Activated T-cell treated with anti-CD3 and anti-CD28 coated beads, Interleukin-2, amount 50 U/mL, for 72 hours (primary cell): ENCODE results near the gene TMEM150B. TPM values are rescaled to one million over a fixed set of nuclear protein-coding genes. Genes with fewer than 3 reads are reported as not detected.

Experiments used
- ATAC-seq, 2 donors: fragments of 150-1000 bp; cut with Tn5 transposase; replicated peaks in 1 of 2; 2 replicates each; pipeline ENCODE4 v1.10.0; 2021; ENCODE audit warnings: moderate library complexity in 2 of 2, mild to moderate bottlenecking in 1 of 2
- DNase-seq, 2 donors: peaks; one replicate each; pipeline ENCODE4 v3.0.0; 2021 to 2022; ENCODE audit warnings: mixed read lengths in 1 of 2
- H3K27ac Mint-ChIP-seq: one replicate; pipeline ENCODE4 v1.8.0; 2022; ENCODE audit warnings: mild to moderate bottlenecking, moderate library complexity, mixed read lengths
- H3K27me3 Mint-ChIP-seq: one replicate; pipeline ENCODE4 v1.8.0; 2022; ENCODE audit warnings: low read depth, mixed read lengths
- H3K36me3 Mint-ChIP-seq, 2 donors: one replicate each; pipeline ENCODE4 v1.8.0; 2022; ENCODE audit warnings: mixed read lengths in 2 of 2, mild to moderate bottlenecking in 1 of 2; ENCODE audit not compliant: insufficient read depth in 2 of 2
- H3K4me1 Mint-ChIP-seq: one replicate; pipeline ENCODE4 v1.8.0; 2022; ENCODE audit warnings: low read depth, mixed read lengths
- H3K4me3 Mint-ChIP-seq, 2 donors: one replicate each; pipeline ENCODE4 v1.8.0; 2022; ENCODE audit warnings: mild to moderate bottlenecking in 2 of 2, mixed read lengths in 2 of 2, moderate library complexity in 2 of 2
- H3K9me3 Mint-ChIP-seq, 2 donors: one replicate each; pipeline ENCODE4 v1.8.0; 2022; ENCODE audit warnings: mixed read lengths in 2 of 2
- total RNA-seq, 2 donors: library from RNA; stranded (reverse); gene quantifications; one replicate each; pipeline ENCODE4 v1.2.3, GENCODE V29; 2022

The TMEM150B gene
- total RNA-seq, 2 donors from 2014 or later: not detected

GRCh38 chr19:55266404-55266803, 58.7 kb downstream of the TMEM150B start:
- no peak for ATAC-seq
- peaks cover 12 to 22% of the 10 kb centered on the region in 2 donors for H3K36me3 Mint-ChIP-seq
- H3K27ac Mint-ChIP-seq: no peak overlapping the region
- H3K4me3 Mint-ChIP-seq: no peak overlapping the region
- H3K4me1 Mint-ChIP-seq: no peaks in the 10 kb centered on the region
- no peak for DNase-seq
- H3K27me3 Mint-ChIP-seq: no peaks in the 10 kb centered on the region
- H3K9me3 Mint-ChIP-seq: peaks cover 3 to 4% of the 10 kb centered on the region in 2 donors

GRCh38 chr19:55265723-55266386, 59.3 kb downstream of the TMEM150B start:
- Mint-ChIP-seq H3K27ac (no peak overlapping the region), H3K4me1 (no peaks in the 10 kb centered on the region), H3K36me3 (peaks cover 12 to 21% of the 10 kb centered on the region in 2 donors)

GRCh38 chr19:55265173-55265572, 60.0 kb downstream of the TMEM150B start:
- Mint-ChIP-seq H3K9me3 (peaks cover 3 to 4% of the 10 kb centered on the region in 2 donors), H3K27me3 (no peaks in the 10 kb centered on the region)

More at GRCh38 chr19:55265723-55266386, 59.3 kb downstream of the TMEM150B start:
- no peaks in the 10 kb centered on the region for H3K27me3 Mint-ChIP-seq
- no peak for DNase-seq
- ATAC-seq: no peak
- H3K4me3 Mint-ChIP-seq: no peak overlapping the region
- H3K9me3 Mint-ChIP-seq: peaks cover 3 to 4% of the 10 kb centered on the region in 2 donors

GRCh38 chr19:55264531-55264930, 60.6 kb downstream of the TMEM150B start:
- Mint-ChIP-seq H3K9me3 (peaks cover 3 to 4% of the 10 kb centered on the region in 2 donors), H3K27ac (no peak overlapping the region), H3K27me3 (no peaks in the 10 kb centered on the region), H3K36me3 (peaks cover 8 to 18% of the 10 kb centered on the region in 2 donors), H3K4me3 (no peak overlapping the region), H3K4me1 (peaks cover 4% of the 10 kb centered on the region)
- DNase-seq (no peak), ATAC-seq (no peak)

More at GRCh38 chr19:55265173-55265572, 60.0 kb downstream of the TMEM150B start:
- Mint-ChIP-seq H3K27ac (no peak overlapping the region), H3K4me3 (no peak overlapping the region), H3K36me3 (peaks cover 8 to 18% of the 10 kb centered on the region in 2 donors), H3K4me1 (no peaks in the 10 kb centered on the region)
- no peak for ATAC-seq
- DNase-seq: no peak

Other genes starting within 250 kb of the TMEM150B start
- gene EPS8L1, start 249.5 kb downstream of the TMEM150B start, total RNA-seq: 1 to 10 TPM; 3.8 to 5.3 TPM
- 10 to 100 TPM; 65.7 to 71.6 TPM for gene PPP1R12C, start 207.7 kb downstream of the TMEM150B start, total RNA-seq
- gene TNNT1, start 176.1 kb downstream of the TMEM150B start, total RNA-seq: 1 to 10 TPM in 1 of 2 donors, under 1 TPM in 1; 0.49 to 1.3 TPM
- gene TNNI3, start 167.6 kb downstream of the TMEM150B start, total RNA-seq: under 1 TPM in 1 of 2 donors, not detected in 1; 0.91 TPM
- gene DNAAF3, start 158.7 kb downstream of the TMEM150B start, total RNA-seq: under 1 TPM; 0.46 TPM
- gene SYT5, start 145.1 kb downstream of the TMEM150B start, total RNA-seq: 1 to 10 TPM in 1 of 2 donors, under 1 TPM in 1; 0.44 to 1.9 TPM
- gene PTPRH, start 115.8 kb downstream of the TMEM150B start, total RNA-seq: not detected
- gene TMEM86B, start 96.6 kb downstream of the TMEM150B start, total RNA-seq: 10 to 100 TPM in 1 of 2 donors, 1 to 10 TPM in 1; 8.5 to 12.8 TPM
- gene PPP6R1, start 66.3 kb downstream of the TMEM150B start, total RNA-seq: 100 to 1,000 TPM; 177 to 202 TPM
- 10 to 100 TPM; 23.9 to 31.1 TPM for gene HSPBP1, start 45.2 kb downstream of the TMEM150B start, total RNA-seq
- 10 to 100 TPM; 13.0 to 19.6 TPM for gene BRSK1, start 41.3 kb downstream of the TMEM150B start, total RNA-seq
- 10 to 100 TPM; 29.2 to 31.3 TPM for gene KMT5C, start 14.5 kb upstream of the TMEM150B start, total RNA-seq
- 1 to 10 TPM; 3.1 to 7.4 TPM for gene COX6B2, start 29.4 kb upstream of the TMEM150B start, total RNA-seq
- under 1 TPM in 1 of 2 donors, not detected in 1; 0.07 TPM for gene GARIN5B, start 37.9 kb upstream of the TMEM150B start, total RNA-seq
- gene IL11, start 45.1 kb upstream of the TMEM150B start, total RNA-seq: 1 to 10 TPM; 4.0 to 5.4 TPM
- not detected for gene TMEM190, start 51.5 kb upstream of the TMEM150B start, total RNA-seq
- gene TMEM238, start 59.0 kb upstream of the TMEM150B start, total RNA-seq: 10 to 100 TPM in 1 of 2 donors, 1 to 10 TPM in 1; 7.5 to 11.7 TPM
- 1,000 to 10,000 TPM; 3,217 to 3,413 TPM for gene RPL28, start 60.6 kb upstream of the TMEM150B start, total RNA-seq
- 100 to 1,000 TPM; 192 to 223 TPM for gene UBE2S, start 82.4 kb upstream of the TMEM150B start, total RNA-seq
- gene SHISA7, start 118.0 kb upstream of the TMEM150B start, total RNA-seq: under 1 TPM in 1 of 2 donors, not detected in 1; 0.17 TPM
- 10 to 100 TPM; 19.5 to 20.3 TPM for gene ISOC2, start 136.3 kb upstream of the TMEM150B start, total RNA-seq
- gene C19orf85, start 139.4 kb upstream of the TMEM150B start, total RNA-seq: not detected
- gene ZNF628, start 151.3 kb upstream of the TMEM150B start, total RNA-seq: 1 to 10 TPM; 7.9 to 9.0 TPM
- 10 to 100 TPM; 19.2 to 20.5 TPM for gene NAT14, start 159.8 kb upstream of the TMEM150B start, total RNA-seq
- 1 to 10 TPM; 1.2 to 1.7 TPM for gene SSC5D, start 163.1 kb upstream of the TMEM150B start, total RNA-seq
- not detected for gene SBK2, start 211.8 kb upstream of the TMEM150B start, total RNA-seq
- not detected for gene SBK3, start 220.2 kb upstream of the TMEM150B start, total RNA-seq